ENCODE measurements around the gene LRP8.
A peak's percentile ranks its signal among the peaks of the same experiment; 100 is the strongest.

The LRP8 gene

GRCh38 chr1:53328009-53328461 is at the start of gene LRP8:
Gene LRP8, minus strand, starts transcription at chr1:53328070. Its CDS starts 158 bp downstream, at chr1:53327912.
- DNase-seq (ENCODE audit: low read depth) = peak; percentile 60

- DNase-seq (ENCODE audit: low read depth) = no peak
Observed at GRCh38 chr1:53377438-53377841, 49.6 kb upstream of the LRP8 start.

- no peak for DNase-seq (ENCODE audit: low read depth)
Observed at GRCh38 chr1:53376742-53377437, 49.0 kb upstream of the LRP8 start.

GRCh38 chr1:53376041-53376461 is 48.2 kb upstream of the LRP8 start:
- no peak for DNase-seq (ENCODE audit: low read depth)

- DNase-seq (ENCODE audit: low read depth) = no peak
Observed at GRCh38 chr1:53375440-53375839, 47.6 kb upstream of the LRP8 start.

- DNase-seq (ENCODE audit: low read depth) = no peak
Observed at GRCh38 chr1:53373246-53373645, 45.4 kb upstream of the LRP8 start.

GRCh38 chr1:53372501-53372951 is 44.7 kb upstream of the LRP8 start:
- no peak for DNase-seq (ENCODE audit: low read depth)

- DNase-seq (ENCODE audit: low read depth) = no peak
Observed at GRCh38 chr1:53371851-53372250, 44.0 kb upstream of the LRP8 start.

- no peak for DNase-seq (ENCODE audit: low read depth)
Observed at GRCh38 chr1:53371121-53371666, 43.3 kb upstream of the LRP8 start.

GRCh38 chr1:53370369-53370961 is 42.6 kb upstream of the LRP8 start:
- no peak for DNase-seq (ENCODE audit: low read depth)

- DNase-seq (ENCODE audit: low read depth) = no peak
Observed at GRCh38 chr1:53369761-53370160, 41.9 kb upstream of the LRP8 start.

- no peak for DNase-seq (ENCODE audit: low read depth)
Observed at GRCh38 chr1:53369034-53369750, 41.3 kb upstream of the LRP8 start.

GRCh38 chr1:53368314-53369033 is 40.6 kb upstream of the LRP8 start:
- no peak for DNase-seq (ENCODE audit: low read depth)

GRCh38 chr1:53367503-53368313 is 39.8 kb upstream of the LRP8 start:
- DNase-seq (ENCODE audit: low read depth) = no peak

GRCh38 chr1:53366901-53367502 is 39.1 kb upstream of the LRP8 start:
- no peak for DNase-seq (ENCODE audit: low read depth)

- DNase-seq (ENCODE audit: low read depth) = no peak
Observed at GRCh38 chr1:53365437-53366063, 37.7 kb upstream of the LRP8 start.

GRCh38 chr1:53362851-53363642 is 35.2 kb upstream of the LRP8 start:
- DNase-seq (ENCODE audit: low read depth) = no peak

- DNase-seq (ENCODE audit: low read depth) = no peak
Observed at GRCh38 chr1:53362270-53362669, 34.4 kb upstream of the LRP8 start.

GRCh38 chr1:53361541-53361961 is 33.7 kb upstream of the LRP8 start:
- no peak for DNase-seq (ENCODE audit: low read depth)

GRCh38 chr1:53359934-53360276 is 32.0 kb upstream of the LRP8 start:
- DNase-seq (ENCODE audit: low read depth) = no peak
